ENCODE data around the gene MBTD1. TPM values are rescaled to one million over a fixed set of nuclear protein-coding genes. Genes with fewer than 3 reads are reported as not detected.

Gene MBTD1
- total RNA-seq, 2 experiments from 2014 or later: 10.4 to 11.4 TPM

DNA sequence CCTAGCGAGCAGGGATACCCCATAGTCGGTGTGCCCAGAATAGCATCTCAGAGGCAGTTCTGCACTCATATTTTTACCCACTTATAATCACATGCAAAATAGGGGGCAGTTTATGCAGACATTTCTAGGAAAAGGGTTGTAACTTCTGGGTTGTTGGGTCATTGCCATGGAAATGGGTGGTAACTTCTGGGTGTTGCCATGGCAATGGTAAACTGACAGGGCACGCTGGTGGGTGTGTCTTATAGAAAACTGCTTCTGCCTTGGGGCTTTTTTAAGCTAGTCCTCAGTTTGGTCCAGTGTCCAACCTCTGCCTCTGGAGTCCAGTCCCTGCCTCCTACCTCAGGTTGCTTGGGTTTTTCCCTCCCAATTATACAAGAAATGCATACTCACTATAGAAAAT lies 131.8 kb downstream of the MBTD1 start:
- Mint-ChIP-seq H3K9me3 (ENCODE audit: insufficient read depth) (no peaks in the 10 kb centered on the region), H3K27me3 (ENCODE audit: low read depth) (no peaks in the 10 kb centered on the region), H3K4me3 (no peak overlapping the region), H3K36me3 (ENCODE audit: low read depth) (no peaks in the 10 kb centered on the region), H3K4me1 (ENCODE audit: low read depth) (peaks cover 7% of the 10 kb centered on the region), H3K27ac (no peak overlapping the region)
- ChIA-PET CTCF (no interaction called here), POLR2A (no interaction called here)
- ATAC-seq (no peak), DNase-seq (peak; percentile 23)

Other genes starting within 250 kb of the MBTD1 start
- gene SPAG9, start 139.2 kb downstream of the MBTD1 start, total RNA-seq: 10 to 100 TPM; 39.2 to 42.1 TPM
- gene NME1, start 106.5 kb downstream of the MBTD1 start, total RNA-seq: 100 to 1,000 TPM; 148 to 150 TPM
- gene NME2, start 93.6 kb downstream of the MBTD1 start, total RNA-seq: 100 to 1,000 TPM; 502 to 542 TPM
- 10 to 100 TPM; 47.4 to 52.1 TPM for gene UTP18, start 497 bp upstream of the MBTD1 start, total RNA-seq

Data from activated CD8-positive, alpha-beta T cell treated with anti-CD3 and anti-CD28 coated beads, Interleukin-2, amount 10 ng/mL, durations not matched to agents 7 days and 5 days (primary cell).